BJ (cell line): ENCODE data around the gene HMGN1. TPM values are rescaled to one million over a fixed set of nuclear protein-coding genes. Genes with fewer than 3 reads are reported as not detected.

Experiments used
- CTCF ChIA-PET: fragments of 350-600 bp; formaldehyde crosslinking; extraction: SDS; loops from one replicate; lab custom pipeline; 2021; ENCODE audit warnings: antibody characterized with exemption, inconsistent platforms; lab: Yijun Ruan, JAX
- POLR2A ChIA-PET: fragments of 300-600 bp; sonication (Branson Sonifier 250); formaldehyde crosslinking; extraction: SDS; loops from one replicate; lab custom pipeline; 2021; ENCODE audit warnings: antibody characterized with exemption; lab: Charles Lee
- DNase-seq: peaks from one replicate; pipeline ENCODE4 v3.0.0-alpha.2; 2011; ENCODE audit warnings: low read depth
- H3K27me3 ChIP-seq: 2 replicates; pipeline ENCODE4 v1.6.0; 2011; ENCODE audit warnings: low read length; ENCODE audit not compliant: control insufficient read depth, insufficient read depth
- H3K36me3 ChIP-seq: 2 replicates; pipeline ENCODE4 v1.5.1; 2011; ENCODE audit warnings: low read length; ENCODE audit not compliant: control insufficient read depth, insufficient read depth
- H3K4me3 ChIP-seq: 2 replicates; pipeline ENCODE4 v1.5.1; 2011; ENCODE audit warnings: low read depth, mild to moderate bottlenecking, control low read depth, low read length
- CTCF ChIP-seq: IDR thresholded peaks from 2 replicates; pipeline ENCODE4 v1.5.1; 2011; ENCODE audit warnings: low read depth, mild to moderate bottlenecking, control low read depth, inconsistent platforms, low read length, moderate library complexity; ENCODE audit not compliant: insufficient read depth
- polyA plus RNA-seq: library from polyadenylated mRNA; depleted of rRNA; stranded (reverse); fragments of >200 nt; gene quantifications from 2 replicates; pipeline ENCODE4 v1.2.3, GENCODE V29; 2011

HMGN1 gene
- polyA plus RNA-seq, 1 experiment = 56.6 TPM

GRCh38 chr21:39332175-39332574 lies 16.7 kb downstream of the HMGN1 start:
- CTCF ChIA-PET = interaction anchor here (1.1 kb wide), 1 partner anchor 13 kb away, joined by 3 read pairs; no protein-coding TSS in a partner anchor
- Histone ChIP-seq H3K36me3 (no peaks in the 10 kb centered on the region), H3K27me3 (no peaks in the 10 kb centered on the region), H3K4me3 (no peak overlapping the region)
- POLR2A ChIA-PET = no interaction called here
- DNase-seq = no peak
- TF ChIP-seq CTCF = no peak

GRCh38 chr21:39330001-39330400 lies 18.9 kb downstream of the HMGN1 start:
- no peak for TF ChIP-seq CTCF
- DNase-seq = no peak
- Histone ChIP-seq H3K36me3 (no peaks in the 10 kb centered on the region), H3K27me3 (no peaks in the 10 kb centered on the region; the same call in 1 of the 2 replicates), H3K4me3 (no peak overlapping the region)
- ChIA-PET CTCF (no interaction called here), POLR2A (no interaction called here)

- no peak for TF ChIP-seq CTCF
- DNase-seq = no peak
- ChIA-PET CTCF (interaction anchor here (2.1 kb wide), 1 partner anchor 10 kb away, joined by 9 read pairs; no protein-coding TSS in a partner anchor), POLR2A (no interaction called here)
- Histone ChIP-seq H3K27me3 (no peaks in the 10 kb centered on the region; the same call in 1 of the 2 replicates), H3K36me3 (no peaks in the 10 kb centered on the region), H3K4me3 (no peak overlapping the region)
These were observed 21.2 kb downstream of the HMGN1 start for GRCh38 chr21:39327727-39328126.

DNA sequence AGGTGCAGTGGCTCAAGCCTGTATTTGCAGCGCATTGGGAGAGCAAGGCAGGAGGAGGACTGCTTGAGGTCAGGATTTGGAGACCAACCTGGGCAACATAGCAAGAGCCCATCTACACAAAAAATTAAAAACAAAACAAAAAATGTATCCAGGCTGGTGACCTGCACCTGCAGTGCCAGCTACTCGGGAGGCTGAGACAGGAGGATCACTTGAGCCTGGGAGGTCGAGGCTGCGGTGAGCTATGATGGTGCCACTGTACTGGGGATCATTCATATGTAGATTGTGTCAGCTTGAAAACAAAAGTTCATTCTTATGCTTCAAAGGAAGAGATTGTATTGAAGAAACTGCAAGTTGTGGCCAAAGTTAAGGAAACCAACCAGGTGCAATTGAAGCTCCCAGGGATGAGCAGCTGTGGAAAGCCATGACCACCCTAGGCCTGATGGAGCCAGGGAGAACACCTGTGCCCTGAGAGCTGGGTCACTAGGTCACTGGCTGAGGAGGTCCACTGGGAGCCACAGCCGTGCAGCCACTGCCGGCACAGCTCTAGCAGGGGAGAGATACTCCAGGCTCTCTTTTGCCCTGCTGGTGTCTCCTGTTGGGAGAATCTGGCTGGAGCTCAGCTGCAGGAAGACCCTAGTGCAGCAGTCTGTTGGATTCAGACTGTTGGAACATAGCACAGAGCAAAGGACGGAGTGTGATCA lies 22.1 kb downstream of the HMGN1 start:
- POLR2A ChIA-PET = no interaction called here
- CTCF ChIA-PET = interaction anchor here (2.1 kb wide), 1 partner anchor 11 kb away, joined by 9 read pairs; no protein-coding TSS in a partner anchor

More for the DNA sequence above, 22.1 kb downstream of the HMGN1 start:
- Histone ChIP-seq H3K4me3 (no peak overlapping the region), H3K36me3 (no peaks in the 10 kb centered on the region), H3K27me3 (no peaks in the 10 kb centered on the region; the same call in 1 of the 2 replicates)
- DNase-seq = no peak
- no peak for TF ChIP-seq CTCF
